HG03378 (cell line): ENCODE measurements around the gene RPGRIP1L.

Source experiments
- ATAC-seq: cut with Tn5 transposase; IDR thresholded peaks from one replicate; pipeline ENCODE4 v1.9.1; 2021; ENCODE audit warnings: mild to moderate bottlenecking, moderate library complexity; ENCODE audit not compliant: unreplicated experiment

RPGRIP1L gene

DNA sequence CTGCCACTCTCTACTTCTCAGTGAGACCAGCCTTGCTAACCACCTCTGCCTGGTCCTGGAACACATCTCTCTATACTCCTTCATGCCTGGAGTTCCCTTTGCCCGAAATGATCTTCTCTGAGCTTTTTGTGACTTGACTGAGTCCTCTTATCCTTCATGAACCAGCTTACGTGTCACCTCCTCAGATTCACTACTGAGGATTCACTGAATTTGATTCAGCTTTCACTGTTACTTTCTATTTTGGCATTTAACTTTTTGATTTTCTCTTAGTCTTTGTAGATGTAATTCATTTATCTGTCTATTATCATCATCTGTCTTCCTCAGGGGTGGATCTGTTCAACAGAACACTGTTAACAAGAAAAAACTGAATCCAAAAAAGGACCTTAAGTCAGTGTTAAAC is 95.6 kb downstream of the RPGRIP1L start:
- no peak for ATAC-seq

DNA sequence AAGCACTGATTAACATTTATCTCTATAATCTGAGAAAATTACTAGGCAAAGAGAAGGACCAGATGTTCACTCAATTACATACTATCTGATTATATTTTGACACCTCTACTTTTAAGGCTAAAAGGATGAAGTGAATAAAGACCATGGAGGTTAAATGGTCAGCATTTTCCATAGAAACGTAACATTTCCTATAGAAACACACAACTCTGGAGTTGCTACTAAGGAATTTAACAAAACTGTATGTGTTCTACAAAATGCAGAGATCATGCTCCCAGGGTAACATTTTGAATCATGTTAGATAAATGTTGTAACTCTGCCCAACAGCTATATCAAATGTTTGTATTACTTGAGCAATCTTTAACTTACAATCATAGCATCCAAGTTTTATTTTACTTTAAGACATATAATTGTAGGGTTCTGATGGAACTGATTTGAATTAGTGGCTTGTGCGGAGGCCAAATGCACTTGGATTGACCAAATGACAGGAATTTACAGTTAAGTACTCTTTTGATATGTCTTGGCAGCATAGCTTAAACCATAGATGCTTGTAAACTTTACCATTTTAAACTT is 97.7 kb downstream of the RPGRIP1L start:
- ATAC-seq: no peak

DNA sequence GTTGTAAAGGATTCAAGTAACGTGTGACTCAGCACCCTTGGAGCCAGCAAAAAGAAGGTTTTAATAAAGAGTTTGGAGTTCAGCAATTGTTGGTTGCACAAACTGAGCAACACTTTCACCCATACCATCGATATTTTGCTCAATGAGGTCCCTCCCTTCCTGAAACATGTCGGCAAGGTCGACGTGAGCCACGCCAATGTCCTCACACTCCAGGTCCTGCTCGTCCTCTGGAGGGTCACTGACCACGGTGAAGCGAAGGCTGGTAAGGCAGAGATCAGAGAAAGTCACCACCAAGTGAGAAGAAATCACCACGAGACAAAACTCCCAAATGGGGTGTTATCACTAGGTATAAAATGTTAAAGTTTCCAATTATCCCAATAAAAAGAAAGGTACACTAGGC is 98.3 kb downstream of the RPGRIP1L start:
- no peak for ATAC-seq

- no peak for ATAC-seq
Observed at GRCh38 chr16:53601961-53602360, 101.7 kb downstream of the RPGRIP1L start.

DNA sequence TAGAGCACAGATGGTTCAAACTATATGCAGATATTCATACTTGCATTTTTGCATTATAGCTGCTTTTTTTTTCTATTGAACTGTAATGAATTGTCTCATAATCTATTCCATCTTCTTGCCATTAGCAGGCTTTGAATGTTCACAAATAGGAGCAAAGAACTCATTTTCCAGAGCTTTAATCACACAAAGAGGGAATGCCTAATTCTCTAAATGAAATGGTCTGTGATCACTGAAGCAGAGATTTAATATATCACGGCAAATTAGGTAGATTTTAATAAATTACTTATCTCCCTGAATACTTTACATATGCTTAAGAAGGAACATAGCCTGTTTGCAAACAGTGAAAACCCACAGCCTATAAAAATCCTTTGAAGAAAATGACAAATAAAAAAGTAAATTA is 103.0 kb downstream of the RPGRIP1L start:
- ATAC-seq: no peak

- no peak for ATAC-seq
Observed at GRCh38 chr16:53600126-53600525, 103.5 kb downstream of the RPGRIP1L start.

GRCh38 chr16:53599548-53599947 is 104.1 kb downstream of the RPGRIP1L start:
- ATAC-seq: no peak

- ATAC-seq: no peak
Observed at GRCh38 chr16:53598511-53599275, 105.0 kb downstream of the RPGRIP1L start.

DNA sequence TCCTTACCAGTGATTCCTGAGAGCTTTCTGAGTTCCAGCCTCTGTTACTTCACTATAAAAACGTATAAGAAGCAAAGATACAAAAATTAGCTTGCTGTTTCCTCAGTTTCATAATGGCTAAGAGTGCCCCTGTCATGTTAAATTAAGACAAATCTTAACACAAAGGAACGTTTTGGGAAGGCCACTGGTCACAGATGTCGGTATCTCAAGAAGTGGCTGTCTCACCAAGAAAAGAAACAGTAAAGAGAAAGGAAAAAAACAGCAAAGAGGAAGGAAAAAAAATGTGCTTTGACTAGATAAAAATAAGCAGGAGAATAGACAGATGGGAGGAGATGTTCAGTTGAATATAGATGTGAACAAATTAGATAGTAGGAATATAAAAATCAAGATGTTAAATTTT is 105.9 kb downstream of the RPGRIP1L start:
- no peak for ATAC-seq

- no peak for ATAC-seq
Observed at GRCh38 chr16:53588081-53588648, 115.5 kb downstream of the RPGRIP1L start.

- ATAC-seq: no peak
Observed at GRCh38 chr16:53583401-53583800, 120.3 kb downstream of the RPGRIP1L start.

DNA sequence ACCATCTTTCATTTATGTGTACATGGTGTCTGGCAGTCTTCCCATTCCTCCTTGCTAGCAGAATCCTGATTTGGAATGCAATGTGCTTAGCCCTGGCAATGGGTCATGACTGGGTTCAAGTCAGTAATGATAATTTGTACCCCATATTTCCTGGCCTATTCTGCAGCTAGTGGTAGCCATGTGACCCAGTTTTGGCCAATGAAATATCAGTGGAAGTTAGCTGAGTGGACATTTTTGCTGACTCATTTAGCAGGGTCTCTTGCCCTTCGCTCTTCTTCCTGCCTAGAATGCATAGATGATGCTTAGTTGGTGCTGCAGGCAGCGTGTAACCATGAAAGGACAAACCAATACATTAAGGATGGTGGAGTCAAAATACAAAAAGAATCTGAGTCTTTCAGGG is 121.9 kb downstream of the RPGRIP1L start:
- ATAC-seq: no peak

DNA sequence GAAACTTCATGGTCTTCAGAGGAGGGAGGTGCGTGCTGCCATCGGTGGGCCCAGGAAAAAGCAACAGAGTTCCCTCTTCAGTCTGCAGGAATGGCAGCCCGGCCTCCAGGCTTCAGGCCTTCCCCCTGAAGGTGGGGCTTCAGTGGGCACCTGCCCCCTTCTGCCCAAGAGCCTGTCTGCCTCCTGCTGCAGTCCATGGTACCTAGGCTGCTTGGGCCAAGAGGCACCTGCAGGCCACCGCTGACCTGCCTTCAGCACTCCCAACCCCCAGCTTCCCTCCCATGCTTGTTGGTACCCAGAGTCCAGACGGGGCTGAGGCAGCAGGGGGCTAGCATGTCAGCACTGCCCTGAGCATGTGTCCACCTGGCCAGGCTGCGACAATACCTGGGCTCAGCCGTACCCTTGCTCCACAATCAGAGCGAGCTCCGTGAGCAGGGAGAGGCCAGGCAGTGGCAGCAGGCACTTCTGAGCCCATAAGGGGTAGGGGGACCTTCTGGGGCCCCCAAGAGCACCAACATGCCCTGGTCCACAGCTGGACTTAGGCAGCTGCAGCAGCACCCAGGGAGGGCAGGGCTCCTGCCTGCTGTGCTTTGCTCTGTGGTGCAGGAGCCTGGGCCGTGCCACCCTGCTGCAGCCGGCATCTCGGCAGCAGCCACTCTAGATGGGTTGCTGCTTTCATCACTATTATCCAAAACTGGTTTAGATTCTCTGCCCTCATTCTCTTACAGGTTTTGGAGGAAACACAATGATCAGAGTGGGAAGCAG is 123.4 kb downstream of the RPGRIP1L start:
- ATAC-seq: no peak

DNA sequence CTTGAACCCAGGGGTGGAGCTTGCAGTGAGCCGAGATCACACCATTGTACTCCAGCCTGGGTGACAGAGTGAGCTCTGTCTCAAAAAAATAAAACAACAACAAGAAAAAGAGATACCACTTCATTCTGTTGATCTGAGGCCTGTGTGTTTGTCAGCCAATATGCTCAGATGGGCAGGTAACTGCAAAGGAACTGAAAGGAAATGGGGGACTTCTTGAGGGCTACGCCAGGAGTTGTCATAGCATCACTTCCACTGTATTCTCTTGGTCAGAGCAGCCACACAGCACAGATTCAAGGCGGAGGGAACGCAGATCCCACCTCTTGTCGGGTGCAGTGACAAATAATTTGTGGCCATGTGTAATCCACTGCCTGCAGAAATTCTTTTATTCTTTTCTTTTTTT is 126.8 kb downstream of the RPGRIP1L start:
- no peak for ATAC-seq

- ATAC-seq: no peak
Observed at GRCh38 chr16:53576210-53576609, 127.4 kb downstream of the RPGRIP1L start.

- ATAC-seq: no peak
Observed at GRCh38 chr16:53571763-53572162, 131.9 kb downstream of the RPGRIP1L start.

DNA sequence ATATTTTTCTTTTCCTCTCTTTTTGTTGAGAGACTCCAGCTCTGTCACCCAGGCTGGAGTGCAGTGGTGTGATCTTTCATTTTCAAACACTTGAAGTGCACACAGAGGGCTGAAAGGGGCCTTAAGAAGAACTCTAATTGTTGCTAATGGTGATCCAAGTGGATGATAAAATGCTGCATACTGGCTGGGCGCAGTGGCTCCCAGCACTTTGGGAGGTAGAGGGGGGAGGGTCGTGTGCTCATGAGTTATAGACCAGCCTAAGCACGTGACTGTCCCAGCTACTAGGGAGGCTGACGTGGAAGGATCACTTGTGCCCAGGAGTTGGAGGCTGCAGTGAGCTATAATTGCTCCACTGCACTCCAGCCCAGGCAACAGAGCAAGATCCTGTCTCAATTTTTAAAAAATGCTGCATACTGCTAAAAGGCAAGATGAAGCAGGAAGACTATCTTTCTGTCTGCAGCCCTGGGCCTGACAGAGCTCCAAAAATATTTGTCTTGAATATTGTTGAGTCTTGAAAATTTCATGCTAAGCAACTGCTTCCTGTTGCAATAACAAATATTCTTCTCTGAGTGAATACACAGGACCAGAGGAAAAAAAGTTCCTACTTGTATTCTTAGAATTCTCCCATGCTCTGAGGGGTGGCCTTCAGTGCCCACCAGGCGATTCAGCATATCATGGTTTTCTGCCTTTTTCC is 137.0 kb downstream of the RPGRIP1L start:
- no peak for ATAC-seq

DNA sequence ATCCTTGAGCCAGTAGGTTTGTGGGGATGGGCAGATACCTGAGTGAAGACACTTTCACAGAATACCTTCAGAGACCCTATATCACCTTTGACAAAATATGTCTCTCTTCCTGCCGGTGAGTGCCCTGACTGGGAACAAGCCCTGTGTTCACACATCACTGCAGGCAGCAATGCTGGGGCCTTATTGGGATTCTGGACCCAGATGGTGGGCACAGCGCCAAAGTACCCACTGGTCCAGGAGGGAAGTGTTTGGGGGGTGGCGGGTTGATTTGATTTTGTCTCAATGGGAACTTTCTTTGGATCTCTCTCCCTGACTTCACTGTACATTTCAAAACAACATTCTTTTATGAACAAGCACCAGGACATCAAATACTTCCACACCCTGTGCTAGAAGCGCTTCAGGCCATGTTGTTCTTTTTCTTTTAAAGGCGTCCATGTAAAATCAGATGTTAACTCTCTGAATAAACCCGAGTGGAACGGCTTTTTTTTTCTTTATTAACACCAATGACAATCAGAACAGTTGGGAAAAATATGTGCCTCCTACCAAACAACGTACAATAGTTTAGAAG is 138.3 kb downstream of the RPGRIP1L start:
- no peak for ATAC-seq

DNA sequence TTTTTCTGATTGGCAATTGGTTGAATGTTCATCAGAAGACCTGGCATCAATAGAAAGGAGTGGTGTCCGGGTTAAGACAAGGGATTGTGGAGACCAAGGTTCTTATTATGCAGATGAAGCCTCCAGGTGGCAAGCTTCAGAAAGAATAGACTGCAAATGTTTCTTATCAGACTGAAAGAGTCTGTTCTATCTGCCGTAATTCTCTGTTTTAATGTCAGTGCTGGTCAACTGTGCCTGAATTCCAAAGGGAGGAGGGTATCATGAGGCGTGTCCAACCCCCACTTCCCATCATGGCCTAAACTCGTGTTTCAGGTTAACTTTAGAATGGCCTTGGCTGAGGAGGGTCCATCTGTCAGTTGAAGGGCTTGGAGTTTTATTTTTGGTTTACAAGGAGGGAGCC is 140.2 kb downstream of the RPGRIP1L start:
- ATAC-seq: no peak

DNA sequence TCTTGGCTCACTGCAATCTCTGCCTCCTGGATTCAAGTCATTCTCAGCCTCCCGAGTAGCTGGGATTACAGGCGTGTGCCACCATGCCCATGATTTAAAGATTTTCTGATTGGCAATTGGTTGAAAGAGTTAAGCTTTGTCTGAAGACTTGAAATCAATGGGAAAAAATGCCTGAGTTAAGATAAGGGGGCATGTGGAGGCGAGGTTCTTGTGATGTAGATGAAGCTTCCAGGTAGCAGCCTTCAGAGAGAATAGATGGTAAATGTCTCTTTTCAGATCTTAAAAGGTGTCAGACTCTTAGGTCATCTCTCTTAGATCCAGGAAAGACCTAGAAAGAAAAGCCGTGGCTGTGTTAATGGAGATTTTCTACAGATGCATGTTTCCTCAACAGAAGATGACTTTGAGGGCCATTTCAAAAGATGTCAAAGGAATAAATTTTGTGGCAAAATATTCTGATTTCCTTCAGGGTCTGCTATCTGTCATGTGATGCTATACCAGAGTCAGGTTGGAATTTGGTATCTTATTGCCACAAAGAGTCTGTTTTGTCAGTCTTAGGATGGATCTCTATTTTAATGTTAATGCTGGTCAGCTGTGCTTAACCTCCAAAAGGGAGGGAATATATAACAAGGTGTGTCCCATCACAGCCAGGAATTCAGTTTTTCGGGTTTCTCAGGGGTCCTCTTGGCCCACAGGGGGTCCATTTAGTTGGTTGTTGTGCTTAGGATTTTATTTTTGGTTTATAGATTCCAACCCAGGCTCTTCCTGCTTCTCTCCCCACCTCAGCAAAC is 142.4 kb downstream of the RPGRIP1L start:
- no peak for ATAC-seq
